Ureter (tissue), 1 donor: ENCODE data around the gene COBL. TPM values are rescaled to one million over a fixed set of nuclear protein-coding genes. Genes with fewer than 3 reads are reported as not detected.

Source experiments
- DNase-seq: peaks from one replicate; pipeline ENCODE4 v3.0.0-alpha.2; 2020; ENCODE audit warnings: low spot score
- total RNA-seq: library from RNA; stranded (reverse); gene quantifications from one replicate; pipeline ENCODE4 v1.2.4, GENCODE V29; 2023
- donor health status: DM: yes; HTN: yes; CAD: no.

COBL gene
- total RNA-seq, 1 donor from 2014 or later, result 1.3 TPM

DNA sequence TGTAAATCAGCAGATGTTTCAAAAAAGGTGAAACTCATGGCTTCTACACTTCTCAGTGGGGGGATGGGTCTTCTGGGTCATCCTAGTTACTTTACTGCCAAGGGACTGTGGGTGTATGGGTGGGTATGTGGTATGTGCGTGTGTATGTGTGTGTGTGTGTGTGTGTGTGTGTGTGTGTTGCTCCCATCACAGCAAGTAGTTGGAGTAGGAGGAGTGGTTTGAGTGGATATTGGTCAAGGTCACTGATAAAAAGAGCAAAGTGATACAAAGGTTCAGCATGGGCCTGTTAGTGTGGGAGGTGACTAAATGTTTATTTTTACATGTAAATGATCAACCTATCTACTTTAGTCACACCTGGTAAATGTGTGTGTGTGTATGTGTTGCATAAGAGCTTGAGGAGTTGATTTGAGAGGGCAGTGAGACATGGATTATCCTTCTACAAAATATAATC is 11.8 kb upstream of the COBL start:
- no peak for DNase-seq

DNA sequence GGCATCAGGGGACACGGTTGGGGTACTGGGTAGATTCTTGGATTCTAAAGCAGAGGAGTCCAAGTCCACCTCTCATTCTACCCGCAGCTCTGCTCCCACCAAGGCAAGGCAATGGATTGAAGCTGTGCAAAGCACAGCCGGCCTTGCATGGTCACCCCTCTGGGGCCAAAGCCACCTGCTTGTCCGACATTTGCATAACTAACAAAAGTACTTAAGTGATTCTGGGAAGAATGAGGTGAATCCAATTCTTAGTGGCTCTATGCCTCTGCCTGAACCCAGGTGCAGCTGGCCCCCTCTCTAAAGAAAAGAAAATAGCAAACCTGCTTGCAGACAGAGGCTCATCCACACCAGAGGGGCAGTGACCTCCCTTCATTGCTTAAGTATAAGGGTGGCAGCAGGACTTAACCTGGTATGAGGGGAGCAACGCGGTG is 10.7 kb upstream of the COBL start:
- no peak for DNase-seq

DNA sequence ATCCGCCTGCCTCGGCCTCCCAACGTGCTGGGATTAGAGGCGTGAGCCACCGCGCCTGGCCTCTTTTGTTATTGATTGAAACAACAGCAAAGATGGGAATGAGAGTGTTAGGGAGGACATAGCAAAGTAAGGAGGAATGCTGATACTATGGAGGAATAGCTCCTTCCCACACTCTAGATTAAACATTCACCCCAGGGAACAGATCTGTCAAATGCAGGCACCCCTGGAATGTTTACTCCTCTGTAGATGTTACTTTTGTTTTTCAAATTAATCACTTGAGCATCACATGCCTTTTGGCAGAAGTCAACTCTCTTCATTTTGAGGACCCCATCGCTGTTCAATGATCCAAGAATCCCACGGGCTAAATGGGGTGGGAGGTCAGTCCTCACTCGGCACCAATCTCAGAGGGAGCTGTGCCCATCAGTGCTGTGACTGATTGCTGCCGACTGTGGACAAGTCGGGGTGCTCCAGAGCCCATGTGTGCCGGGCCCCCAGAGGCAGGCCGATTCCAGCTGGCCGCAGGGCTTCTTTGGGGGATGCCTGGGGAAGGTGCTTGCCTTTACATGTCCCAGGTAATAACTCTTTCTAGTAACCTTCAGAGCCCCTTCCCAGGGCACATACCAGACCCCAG is 10.2 kb upstream of the COBL start:
- no peak for DNase-seq

DNA sequence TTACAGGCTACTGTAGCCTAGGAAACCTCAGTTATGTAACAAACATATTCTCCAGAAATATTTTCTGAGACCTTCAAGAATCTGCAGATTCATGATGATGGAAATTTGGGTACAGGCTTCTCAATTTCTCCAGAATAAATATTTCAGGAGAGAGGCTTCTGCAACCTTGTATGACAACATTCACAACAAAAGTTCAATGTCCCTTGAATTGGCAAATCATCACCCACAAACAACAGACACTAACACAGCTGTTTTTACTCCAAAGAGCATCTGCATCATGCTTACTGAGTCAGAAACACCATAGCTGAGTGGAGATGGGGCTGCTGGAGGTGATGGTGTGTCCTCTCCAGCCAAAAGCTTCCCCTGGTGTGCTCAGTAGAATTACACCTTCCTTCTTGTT is 9.3 kb upstream of the COBL start:
- DNase-seq, result no peak

DNA sequence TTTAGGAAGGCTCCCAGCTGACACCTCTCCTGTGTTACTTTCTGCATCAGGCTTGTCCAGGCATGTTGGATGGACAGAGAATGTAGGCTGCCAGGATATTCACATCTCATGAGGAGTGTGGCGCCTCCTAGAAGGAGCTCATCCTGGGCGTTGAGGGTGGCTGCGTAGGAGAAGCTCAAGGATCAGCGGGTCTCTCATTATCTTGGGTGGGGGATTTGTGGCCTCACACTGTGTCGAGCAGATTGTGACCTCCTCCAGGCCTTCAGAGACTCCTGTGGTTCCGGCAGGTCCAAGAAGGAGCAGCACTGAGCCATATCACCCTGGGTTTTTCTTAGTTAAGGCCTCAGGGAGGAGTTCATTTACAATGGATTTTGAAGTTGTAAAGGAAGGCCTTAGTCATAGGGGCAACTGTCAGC is 8.7 kb upstream of the COBL start:
- no peak for DNase-seq

DNA sequence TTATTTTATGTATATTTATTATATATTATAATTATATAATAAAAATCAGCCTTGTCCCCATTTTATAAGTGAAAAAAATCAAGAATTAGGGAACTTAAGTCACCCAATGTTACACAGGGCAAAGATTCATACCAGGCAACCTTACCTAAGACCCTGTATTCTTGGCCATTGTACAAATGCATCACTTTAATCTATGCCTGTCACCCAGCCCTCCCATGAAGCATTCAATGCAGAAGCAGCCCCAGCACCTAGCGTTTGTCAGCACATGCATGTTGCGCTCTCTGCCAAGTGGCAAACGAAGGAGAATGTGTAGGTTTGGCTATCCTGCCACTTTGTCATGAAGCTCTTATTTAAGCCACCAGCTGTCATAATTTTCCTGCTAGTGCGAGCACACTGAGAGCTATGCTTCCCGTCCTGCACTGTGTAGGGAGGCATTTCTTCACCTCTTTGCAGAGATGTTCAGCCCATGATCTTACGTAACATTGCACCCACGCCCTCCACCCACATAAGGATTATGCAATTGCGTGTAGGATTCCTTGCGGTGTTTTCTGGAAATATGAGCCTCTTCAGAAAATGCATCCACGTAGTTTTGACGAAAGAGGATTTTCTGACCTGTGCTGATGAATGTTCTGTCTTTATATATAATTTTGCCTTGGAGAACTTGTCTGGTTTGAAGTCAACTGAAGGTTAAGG is 7.7 kb upstream of the COBL start:
- DNase-seq, result no peak

DNA sequence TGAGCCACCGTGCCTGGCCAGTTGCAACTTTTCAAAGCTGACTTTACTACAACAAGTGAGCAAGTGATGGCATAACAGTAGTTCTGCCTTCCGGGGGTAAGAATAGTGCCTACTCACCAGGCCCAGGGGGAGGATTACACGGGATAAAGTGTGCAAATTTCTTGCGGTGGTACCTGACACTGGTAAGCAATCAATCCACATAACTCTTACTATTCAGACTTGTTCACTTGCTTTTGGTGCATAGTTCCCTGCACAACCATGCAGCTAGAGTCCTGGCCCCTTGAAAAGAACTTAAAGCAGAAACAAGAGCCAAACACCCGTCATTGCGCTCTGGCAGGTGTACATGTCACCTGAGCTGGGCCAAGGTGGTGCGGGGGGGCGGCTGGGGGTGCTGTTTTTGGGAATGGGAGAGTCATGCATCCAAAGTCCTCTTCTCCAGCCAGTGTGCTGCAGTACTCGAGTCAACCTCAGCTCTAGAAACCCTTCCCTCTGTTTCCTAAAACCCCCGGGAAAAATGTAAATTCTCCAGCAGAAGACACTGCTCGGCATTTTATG is 5.4 kb upstream of the COBL start:
- no peak for DNase-seq

DNA sequence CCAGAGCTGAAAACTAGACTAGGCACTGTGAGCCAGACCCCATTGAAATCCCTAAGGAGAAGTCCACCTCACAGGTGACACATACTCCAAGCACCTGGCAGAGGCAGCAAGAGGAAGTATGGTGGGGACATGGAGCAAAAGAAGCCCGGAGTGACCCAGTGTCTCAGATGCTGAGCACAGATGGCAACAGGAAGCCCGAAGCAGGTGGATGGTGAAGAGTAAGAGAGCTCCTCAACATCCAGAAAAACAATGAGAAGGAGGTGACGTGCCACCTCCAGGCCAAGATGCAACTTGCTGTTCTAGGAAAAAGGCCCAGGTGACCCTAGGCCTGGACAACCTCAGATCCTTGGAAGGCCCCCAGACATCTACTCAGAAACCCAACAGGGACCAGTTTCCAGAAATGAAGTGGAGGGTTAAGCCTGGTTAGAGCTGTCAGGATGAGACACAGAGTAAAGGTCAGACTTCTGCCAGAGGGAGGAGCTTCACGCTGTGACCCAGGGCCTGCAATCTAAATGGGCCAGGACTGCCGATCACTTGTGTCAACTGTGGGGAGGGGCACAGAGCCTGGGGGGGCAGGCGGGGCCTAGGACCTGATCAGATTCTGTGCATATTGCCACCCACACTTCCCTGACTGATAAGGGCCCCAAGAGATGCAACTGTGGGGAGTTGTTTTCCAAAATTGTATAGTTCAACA is 2.4 kb upstream of the COBL start:
- DNase-seq, result no peak

DNA sequence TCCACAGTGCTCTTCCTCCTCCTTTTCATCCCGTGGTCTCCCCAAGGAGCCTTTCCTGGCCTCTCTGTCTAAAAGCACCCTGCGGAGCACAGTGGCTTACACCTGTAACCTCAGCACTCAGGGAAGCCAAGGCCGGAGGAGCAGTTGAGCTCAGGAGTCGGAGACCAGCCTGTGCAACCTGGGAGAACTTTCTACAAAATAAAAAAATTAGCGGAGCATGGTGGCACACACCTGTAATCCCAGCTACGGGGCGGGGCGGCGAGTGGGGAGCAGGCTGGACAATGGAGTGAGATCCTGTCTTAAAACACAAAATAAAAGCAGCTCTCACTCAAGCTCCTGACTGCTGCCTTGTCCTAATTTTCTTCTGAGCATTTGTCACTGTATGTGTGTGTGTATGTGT is 1.4 kb upstream of the COBL start:
- no peak for DNase-seq

DNA sequence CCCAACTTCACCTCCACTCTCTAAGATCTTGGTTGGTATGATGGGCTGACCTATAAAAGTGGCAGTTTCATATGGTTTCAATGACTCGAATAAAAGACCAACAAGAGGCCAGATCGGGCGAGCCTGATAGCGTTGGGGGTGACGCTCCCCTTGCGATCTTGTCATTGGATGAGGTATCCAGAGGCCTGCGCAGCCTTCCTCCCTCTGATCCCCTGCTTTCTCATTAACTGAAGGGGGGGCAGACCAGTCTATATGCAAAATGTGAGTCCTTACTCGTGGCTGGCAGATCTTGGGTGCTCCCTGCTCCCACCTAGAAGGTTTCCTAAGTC is 937 bp upstream of the COBL start:
- no peak for DNase-seq

DNA sequence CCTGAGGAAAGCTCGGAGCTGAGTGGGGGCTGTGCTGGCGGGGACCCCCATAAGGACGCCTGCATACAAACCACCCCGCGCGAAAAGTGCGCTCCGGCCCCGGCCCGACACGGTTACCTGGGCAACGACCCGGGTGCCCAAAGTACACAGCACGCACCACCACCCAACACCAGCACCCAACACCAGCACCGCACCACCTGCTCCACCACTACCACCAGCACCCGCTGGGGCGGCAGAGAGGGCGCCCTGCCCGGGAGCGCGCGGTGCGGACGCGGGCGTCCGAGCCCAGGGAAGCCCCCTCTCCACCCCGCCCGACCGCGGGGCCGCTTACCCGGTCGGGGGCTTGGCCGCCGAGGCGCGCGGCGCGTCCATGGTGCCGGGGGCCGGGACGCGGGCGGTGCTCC is 345 bp downstream of the COBL start:
- DNase-seq, result no peak

DNA sequence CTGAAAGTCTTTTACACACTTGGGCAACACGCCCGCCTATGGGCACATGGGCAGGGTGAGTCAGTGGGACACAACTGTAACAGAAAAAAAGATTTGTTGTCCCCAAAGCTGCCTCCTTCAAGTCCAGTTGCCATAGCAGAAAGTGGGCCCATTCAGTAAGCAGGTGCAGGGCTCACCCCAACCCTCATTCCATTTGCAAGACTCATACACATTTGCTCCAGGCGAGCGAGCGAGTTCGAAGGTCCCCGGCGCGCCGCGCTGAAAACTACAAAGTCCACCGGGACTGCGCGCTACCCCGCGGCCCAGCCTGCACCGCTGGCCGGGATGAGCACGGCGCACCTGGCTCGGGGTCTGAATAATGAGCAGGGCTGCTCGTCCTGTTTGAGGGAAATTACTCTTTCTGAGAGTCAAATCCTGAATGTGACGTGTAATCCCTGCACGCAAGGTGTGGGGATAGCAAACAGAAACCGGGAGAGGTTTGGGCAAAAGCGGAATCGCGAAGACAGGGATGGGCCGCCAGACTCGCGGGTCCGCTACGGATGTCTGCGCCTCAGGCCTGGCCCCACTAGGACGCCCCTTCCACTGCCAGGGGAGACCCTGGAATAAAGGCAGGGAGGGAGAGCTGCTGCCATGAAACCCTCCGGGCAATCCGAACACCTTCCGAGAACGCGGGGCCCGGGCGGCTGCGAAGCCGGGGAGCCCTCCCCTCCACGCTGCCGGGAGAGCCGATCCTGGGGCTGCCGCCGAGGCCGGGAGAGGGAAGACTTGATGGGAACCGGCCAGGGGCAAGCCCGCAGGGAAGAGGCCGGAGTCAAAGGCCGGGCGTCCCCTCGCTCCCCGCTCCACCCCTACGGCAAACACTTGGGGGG is 982 bp downstream of the COBL start:
- DNase-seq, result no peak

DNA sequence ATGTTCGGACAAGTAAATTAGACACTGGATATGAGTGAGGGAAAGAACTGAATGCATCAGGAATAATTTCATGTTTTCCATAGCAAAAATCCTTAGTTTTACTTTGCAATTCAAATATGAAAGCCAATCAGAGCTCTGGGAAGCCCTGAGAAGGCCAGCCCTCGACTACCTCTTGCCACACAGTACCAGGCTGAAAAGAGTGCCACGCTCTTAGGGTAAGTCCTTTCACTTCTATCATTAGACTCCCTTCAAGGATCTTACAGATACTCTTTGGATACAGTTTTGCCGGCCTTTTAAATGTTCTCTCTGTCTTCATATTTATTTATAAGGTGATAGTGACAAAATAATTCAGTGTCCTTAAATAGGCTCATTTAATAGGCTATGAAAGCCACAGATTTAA is 1.9 kb downstream of the COBL start:
- DNase-seq, result no peak

DNA sequence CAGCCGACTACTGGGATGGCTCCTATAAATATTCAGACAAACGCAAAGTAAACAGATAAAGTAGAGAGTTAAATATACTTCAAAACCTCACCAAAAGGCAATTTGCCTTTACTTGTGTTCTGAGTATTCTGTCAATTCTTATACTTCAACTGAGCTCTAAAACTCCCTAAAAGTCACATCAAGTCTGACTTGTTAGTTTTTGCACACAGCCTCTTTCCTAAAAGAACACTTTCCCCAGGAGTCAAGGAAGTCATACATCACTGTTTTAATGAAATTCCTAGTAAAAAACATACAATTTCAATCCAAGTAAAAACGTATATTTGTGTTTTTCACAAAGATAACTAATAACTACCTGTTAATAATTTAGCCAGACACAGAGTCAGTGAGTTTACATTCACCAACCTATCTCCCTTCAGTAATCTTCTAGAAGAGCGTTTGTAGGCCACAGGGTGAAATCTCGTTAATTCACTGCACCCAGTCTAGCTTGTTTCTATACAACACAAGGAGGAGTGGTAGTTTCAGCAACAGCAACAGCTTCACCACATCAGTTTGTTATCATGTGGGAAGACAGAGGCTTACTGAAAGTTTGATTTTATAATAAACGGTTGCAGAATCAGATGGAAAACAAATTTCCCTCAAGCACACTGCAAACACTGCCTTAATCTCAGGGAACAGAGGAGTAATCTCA is 2.7 kb downstream of the COBL start:
- DNase-seq, result no peak

DNA sequence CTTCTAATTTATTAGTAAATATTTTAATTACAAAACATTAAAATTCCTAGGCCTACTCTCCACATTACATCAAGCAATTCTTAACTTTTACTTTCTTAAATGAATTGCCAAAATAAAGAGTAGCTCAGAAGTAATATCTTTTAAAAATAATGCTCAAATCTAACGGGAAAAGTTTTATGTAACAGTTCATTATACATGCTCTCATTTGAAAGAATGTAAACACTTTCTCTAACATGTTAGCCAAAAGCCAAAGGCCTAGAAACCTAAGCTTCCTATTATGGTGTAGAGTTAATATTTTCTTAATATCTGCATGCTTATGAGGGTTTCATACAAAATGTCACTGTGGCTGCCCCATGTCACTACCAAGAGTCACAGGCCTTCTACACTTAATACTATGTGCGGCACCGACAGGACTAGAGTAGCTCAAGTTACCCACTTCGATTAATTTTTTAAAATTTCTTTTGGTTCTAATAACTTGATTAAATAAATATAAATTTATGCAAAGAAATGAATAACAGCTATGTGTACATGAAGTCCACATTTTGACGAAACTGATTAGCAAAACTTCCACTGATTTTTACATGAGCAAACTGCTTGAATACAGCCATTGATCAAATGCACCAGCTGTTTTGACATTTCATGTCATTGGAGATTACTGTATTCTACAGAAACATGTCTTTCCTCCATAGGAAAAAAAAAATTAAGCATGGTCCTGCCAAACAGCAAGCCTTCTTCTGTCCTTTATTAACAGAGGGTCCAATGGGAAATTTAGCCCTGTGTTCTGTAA is 3.5 kb downstream of the COBL start:
- no peak for DNase-seq

DNA sequence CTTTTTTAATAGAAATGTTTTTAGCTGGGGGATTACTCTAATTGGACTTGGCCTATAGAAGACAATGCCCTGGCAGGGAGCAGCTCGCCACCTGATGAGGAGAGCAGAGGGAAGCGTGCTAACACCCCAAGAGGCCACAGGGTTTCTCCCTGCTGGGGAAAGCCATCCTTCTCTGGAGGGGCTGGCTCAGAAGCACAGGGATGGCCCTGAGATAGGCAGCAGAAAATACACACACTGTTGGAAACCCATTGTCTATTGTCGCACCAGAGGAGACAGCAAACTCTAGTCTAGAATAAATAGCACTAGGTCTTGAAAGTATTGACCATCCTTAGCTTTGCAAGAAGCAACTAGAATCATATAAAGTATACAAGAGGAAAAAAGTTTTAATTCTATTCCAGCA is 5.4 kb downstream of the COBL start:
- DNase-seq, result no peak

DNA sequence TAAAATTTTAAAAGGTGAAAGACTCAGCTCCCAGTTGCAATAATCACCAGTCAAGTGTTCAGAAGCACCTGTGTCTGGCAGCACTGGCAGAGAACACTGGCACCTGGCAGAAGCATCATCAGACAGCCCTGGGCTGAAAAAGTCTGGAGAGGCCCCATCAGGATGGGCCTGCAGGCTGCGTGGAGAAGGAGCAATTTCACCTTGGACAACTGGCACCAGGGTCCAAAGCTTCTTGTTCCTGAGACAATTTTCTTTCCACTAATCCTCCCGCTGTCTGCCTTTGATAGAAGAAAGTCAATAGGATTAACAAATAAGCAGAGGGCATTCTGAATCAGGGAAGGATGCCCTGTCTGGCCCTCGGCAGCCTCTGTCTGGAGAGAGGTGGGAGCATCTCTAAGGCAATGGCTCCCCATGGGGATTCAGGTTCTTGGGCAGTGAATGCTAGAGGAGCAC is 6.5 kb downstream of the COBL start:
- DNase-seq, result no peak

DNA sequence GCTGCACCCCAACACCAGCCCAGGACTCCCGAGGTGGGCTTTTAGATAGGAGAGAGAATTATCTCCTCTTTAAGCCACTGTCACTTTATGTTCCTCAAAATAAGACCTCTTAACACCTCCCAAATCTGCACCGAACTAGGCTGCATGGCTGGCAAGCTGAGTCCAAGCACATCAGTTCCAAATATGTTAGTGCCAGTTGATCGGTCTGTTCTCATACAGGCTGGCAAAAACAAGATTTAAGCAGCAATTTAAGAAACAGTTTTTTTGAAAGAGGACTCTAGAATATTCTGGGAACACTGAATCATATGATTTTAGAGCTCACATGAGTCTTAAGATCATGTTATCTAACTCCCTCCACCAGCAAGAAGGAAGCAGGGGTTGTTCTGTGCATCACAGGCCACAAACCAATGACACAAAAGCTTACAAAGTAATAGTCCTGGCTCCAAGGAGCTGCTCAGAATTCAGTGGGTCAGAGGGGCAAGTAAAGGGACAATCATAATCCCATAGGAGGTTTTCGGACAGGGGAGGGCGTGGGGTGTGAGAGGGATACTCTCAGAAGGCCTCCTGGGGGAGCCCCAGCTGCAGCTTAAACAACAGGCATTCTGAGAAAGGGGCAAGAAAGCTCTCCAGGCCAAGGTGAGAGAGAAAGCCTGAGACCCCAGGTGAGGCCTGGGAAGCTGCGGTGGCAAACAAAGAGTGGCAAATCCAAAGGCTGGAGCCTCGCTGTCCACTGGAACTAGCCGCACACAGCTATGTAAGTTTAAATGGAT is 7.1 kb downstream of the COBL start:
- DNase-seq, result no peak

DNA sequence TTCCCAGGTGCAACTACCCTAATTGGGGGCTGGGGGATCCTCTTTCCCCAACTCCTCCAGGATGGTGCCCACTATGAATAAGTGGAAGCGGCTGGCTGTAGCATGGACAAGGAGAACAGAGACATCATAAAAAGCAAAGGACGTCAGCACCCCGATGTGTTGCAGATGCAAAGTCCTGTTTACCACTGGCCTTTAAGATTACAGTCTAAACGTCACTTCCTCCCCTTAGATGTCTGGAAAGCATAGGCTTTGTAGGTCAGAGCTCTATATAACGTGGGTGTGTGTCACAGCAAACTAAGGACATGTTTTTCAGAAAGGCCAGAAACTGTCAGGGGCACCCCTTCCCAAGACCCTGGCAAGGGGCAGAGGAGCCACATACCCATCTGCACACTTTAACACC is 7.9 kb downstream of the COBL start:
- no peak for DNase-seq

DNA sequence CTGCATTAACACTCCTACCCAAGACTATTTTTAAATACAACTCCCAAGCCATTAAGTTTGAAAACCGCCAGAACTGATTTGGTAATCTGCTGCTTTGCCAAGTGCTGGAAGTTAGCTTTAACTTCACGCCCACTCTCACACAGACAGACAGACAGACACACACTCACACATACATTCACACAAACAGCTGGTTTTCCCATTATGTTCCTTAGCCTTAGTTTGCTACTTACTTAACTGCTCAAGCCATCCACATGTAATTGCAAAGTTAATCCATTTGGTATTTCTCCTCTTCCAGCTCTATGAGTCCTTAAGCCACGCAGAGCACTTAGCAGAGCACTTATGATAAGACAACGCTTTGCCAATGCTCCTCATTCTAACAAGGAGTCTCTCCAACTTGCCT is 8.3 kb downstream of the COBL start:
- DNase-seq, result no peak
